ENCODE measurements around the gene ST8SIA6.
A peak's percentile ranks its signal among the peaks of the same experiment; 100 is the strongest.

ST8SIA6 gene

GRCh38 chr10:17386021-17386420 lies 68.4 kb downstream of the ST8SIA6 start:
- DNase-seq (ENCODE audit: low spot score): no peak

DNA sequence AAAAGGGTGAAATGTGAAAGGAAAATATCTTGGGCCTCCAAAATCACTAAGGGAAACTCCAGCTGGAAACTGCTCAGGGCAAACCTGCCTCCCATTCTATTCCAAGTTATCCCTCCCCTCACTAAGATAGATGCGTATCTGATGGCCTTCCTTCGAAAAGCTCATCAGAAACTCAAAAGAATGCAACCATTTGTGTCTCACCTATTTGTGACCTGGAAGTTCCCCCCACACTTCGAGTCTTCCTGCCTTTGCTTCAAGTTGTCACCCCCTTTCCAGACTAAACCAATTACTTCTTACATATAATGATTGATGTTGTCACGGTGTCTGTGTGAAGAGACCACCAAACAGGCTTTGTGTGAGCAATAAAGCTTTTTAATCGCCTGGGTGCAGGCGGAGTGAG lies 69.3 kb downstream of the ST8SIA6 start:
- no peak for DNase-seq (ENCODE audit: low spot score)

GRCh38 chr10:17383801-17384555 lies 70.4 kb downstream of the ST8SIA6 start:
- DNase-seq (ENCODE audit: low spot score): no peak

DNA sequence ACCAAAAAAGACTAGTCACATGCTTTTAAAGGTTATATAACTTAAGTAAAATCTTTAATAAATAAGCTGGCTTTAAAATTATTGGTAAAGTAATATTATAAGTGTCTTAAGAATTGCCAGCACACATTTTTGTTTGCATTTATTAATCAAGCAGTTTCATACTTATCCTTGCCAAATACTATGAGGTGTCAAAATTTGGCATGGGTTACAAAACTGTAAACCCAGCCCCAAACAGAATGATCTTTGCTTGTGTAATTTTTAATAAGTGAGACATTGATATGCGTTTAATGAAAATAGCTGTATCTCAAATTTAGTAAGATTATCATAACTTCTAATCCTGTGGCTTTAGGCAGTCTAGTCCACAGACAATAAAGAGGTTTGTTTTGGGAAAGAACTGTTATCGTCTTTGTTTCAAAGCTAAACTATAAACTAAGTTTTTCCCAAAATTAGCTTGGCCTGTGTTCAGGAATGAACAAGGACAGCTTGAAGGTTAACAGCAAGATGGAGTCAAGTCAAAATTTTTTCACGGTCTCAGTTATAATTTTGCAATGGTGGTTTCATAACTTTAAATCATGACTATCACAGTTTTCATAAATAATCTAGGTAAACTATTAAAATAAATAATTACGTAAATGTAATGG lies 72.8 kb downstream of the ST8SIA6 start:
- no peak for DNase-seq (ENCODE audit: low spot score)

DNA sequence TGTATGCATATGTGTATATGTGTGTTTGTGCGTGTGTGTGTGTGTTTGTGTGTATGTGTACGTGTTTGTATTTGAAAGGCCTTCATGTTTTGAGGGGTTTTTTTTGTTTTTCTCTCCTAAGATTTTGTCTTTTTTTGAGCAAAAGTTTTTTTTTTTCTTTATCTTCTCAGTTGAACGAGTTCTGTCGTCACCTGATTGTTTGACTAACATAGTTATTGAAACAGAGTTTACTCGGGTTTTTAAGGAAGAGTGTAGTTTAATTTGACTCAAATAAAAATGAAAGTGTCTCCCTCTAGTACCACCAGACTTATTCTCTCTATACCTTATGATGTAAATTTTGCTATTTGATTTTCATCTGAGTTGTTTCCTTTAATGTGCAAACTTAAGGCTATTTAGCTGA lies 73.5 kb downstream of the ST8SIA6 start:
- DNase-seq (ENCODE audit: low spot score): no peak

DNA sequence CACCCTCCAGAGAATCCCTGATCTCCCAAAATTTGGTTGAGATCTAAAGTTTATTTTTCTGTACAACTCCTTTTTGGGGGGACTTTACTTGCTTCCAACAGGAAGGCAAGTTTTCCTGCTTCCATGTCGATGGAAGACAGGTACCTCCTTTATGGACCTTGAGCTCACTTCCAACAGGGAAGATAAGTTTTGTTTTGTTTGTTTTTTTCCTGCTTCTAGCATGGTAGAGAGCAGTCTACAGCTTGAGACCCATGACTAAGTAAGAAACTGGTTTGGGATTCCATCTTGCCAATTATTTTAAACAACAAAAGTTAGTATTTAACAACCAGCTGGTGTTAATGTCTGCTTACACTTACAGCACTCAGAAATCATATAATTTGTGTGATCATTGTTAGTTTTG lies 74.4 kb downstream of the ST8SIA6 start:
- no peak for DNase-seq (ENCODE audit: low spot score)

- DNase-seq (ENCODE audit: low spot score): no peak
Observed at GRCh38 chr10:17379151-17379690, 75.2 kb downstream of the ST8SIA6 start.

DNA sequence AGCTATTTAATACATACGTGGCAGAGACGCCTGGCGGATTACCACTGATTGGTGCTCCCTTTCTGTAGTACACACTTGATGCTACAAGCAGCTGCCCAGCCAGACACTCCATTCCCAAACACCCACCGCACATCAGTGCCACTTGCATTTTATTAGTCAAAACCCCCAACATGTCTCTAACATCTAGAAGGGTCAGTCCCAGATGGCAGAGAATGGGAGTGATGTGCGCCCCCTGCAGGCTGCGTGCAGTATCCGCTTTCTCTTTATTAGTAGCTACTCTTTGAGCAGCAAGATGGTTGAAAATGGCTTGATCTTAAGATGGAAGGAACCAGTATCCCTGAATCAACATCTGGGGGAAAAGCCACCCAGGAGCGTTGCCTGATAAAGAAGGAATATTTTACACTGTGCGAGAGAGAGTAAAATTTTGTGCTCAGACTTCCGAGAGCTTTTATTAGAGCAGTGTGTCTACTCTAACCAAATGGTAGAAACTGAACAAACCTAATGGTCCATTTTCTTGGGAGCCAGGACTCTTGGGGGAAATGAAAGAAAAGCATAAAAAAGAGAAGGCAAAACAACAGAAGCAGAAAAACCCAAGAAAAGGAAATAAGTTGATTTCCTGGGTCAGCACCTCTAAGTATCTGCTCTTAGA lies 78.3 kb downstream of the ST8SIA6 start:
- DNase-seq (ENCODE audit: low spot score): peak; percentile 11

DNA sequence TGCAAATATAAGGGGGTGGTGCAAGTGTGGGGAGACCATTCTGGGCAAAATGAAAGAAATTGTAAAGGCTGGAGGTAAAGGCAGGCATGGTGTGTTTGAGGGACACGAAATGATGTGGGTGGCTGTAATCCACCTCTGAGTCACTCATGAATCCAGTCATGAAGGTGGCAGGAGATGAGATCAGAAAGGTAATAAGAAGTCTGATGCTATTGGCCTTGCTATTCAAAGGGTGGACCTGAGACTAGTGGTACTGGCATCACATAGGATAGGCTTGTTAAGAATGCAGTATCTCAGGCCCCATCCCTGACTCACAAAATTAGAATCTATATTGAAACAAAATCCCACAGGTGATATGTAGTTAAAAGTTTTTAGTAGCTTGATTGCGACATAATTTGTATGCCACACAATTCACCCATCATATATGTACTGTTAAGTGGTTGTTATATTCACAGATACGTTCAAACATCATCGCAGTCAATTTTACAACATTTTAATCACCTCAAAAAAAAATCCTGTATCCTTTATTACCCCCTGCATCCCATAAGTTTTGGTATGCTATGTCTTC lies 85.6 kb downstream of the ST8SIA6 start:
- no peak for DNase-seq (ENCODE audit: low spot score)

- no peak for DNase-seq (ENCODE audit: low spot score)
Observed at GRCh38 chr10:17366705-17367104, 87.7 kb downstream of the ST8SIA6 start.

GRCh38 chr10:17365402-17365801 lies 89.0 kb downstream of the ST8SIA6 start:
- DNase-seq (ENCODE audit: low spot score): no peak

DNA sequence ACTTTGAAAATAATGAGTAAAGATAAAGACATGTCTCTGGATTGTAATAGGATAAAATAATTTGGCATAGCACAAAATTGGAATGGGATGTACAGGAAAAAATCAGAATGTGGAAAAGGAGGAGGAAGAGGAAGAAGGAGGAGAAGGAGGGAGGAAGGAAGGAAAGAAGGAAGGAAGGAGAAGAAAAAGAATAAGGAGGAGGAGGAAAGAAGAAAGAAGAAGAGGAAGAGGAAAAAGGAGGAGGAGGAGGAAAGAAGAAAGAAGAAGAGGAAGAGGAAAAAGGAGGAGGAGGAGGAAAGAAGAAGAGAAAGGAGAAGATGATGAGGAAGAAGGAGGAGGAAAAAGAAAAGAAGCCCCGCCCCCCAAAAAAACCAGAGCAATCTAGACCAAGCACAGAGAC lies 95.9 kb downstream of the ST8SIA6 start:
- no peak for DNase-seq (ENCODE audit: low spot score)

GRCh38 chr10:17357781-17358180 lies 96.6 kb downstream of the ST8SIA6 start:
- no peak for DNase-seq (ENCODE audit: low spot score)

- no peak for DNase-seq (ENCODE audit: low spot score)
Observed at GRCh38 chr10:17356820-17357219, 97.6 kb downstream of the ST8SIA6 start.

- no peak for DNase-seq (ENCODE audit: low spot score)
Observed at GRCh38 chr10:17354781-17355180, 99.6 kb downstream of the ST8SIA6 start.

DNA sequence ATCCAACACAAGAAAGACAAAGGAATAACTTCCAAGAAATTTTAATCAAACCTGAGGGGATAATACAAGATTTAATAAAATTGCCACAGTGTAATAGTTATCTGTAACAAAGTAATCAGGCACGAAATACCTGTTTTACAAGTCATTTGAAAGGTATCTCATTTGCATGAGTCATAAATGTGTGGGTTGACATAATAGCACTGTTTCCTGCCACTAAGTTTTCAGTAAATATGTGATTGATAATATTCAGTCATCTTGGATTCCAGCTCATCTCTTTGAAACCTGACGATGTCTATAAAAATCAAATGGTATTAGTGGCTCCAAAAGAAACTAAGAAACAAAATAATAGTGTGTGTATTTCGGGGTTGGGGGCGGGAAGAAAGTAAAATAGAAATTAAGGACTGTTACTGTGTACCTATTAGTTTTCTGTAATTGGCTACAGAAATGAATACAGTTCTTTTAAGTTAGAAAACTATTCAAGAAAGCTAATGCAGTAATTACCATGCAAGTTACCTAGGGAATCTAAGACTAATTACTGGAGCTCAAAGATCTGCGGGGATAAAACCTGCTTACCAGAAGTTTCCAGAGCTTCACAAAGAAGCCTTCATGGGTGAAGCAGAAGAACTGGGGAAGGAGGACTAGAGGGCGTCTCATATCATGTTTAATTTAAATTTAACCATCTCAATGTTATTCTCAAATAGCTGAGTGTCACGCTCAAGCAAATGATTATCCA lies 100.7 kb downstream of the ST8SIA6 start:
- DNase-seq (ENCODE audit: low spot score): no peak

- DNase-seq (ENCODE audit: low spot score): no peak
Observed at GRCh38 chr10:17352583-17352982, 101.8 kb downstream of the ST8SIA6 start.

GRCh38 chr10:17351506-17351905 lies 102.9 kb downstream of the ST8SIA6 start:
- no peak for DNase-seq (ENCODE audit: low spot score)

DNA sequence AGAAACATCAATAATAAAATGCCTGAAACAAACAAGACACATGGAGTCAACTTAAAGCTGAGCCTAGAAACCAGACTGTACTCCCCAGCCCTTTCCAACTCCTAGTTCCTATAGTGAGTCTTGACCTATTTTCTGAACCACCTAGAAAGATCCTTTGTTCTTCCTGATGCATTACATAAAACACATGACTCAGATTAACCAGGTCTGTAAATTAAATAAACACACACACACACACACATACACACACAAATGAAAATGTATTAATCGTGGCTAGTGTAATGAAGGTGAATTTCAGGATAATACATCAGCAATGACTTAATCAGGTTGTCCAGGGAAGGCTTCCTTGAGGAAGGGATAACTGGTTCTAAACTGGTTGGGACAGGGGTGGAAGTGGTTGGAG lies 104.7 kb downstream of the ST8SIA6 start:
- no peak for DNase-seq (ENCODE audit: low spot score)

DNA sequence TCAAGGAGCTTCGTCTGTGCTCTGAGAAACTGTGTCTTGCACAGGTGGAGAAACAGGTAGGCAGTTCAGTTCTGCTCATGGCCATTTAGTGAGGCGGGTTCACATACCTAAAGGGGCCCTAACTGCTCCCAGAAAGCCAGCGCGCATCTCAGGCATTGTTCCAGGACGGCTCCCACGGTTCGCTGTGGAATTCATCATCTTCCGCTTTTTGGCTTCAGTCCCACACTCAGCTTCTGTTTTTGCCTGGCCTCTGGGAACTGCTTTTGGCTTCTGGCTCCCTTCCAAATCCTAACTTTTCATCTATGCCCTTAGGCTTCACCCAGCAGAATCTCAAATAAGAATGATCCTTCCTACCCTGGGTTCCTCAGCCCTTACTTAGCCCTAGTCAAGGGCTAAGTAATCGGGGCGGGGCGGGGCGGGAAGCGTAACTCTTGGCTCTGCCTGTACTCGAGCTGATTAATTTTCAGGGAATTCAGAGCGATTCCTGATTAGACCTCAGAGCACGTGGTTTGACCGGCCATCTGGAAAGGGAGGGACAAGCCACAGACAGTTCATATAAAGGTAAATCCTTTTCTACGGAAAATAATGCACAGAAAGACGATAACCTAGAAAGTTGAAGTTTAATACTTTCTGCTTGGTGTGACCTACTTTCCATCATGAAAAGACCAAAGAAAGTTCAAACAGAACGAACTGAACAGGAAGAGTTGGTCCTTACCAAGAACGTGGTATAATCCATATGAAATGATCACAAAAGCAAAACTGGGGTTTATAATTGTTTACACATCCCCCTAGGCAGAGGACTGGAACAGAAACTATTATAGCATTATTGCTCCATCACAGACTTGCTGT lies 105.7 kb downstream of the ST8SIA6 start:
- no peak for DNase-seq (ENCODE audit: low spot score)

DNA sequence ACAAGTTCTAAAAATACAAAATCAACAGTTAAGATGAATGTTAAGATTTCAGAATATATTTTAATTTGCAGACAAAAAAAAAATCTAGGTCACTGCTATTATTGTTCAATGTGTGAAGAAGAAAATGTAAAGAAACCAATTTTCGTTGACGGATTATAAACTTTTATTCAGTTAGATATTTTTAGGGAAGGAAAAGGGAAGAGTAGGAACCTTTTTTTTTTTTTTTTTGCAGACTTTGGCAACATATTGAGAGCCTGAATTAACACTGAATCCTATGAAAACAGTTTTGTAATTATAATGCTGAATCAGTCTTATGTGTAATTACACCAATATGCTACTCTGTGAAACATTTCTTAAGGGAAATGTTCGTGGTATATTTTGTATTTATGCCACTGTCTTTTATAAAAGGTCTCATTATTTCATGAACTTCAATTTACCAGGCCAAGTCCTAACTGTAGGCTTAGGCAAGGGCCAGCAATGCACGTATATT lies 106.3 kb downstream of the ST8SIA6 start:
- no peak for DNase-seq (ENCODE audit: low spot score)
